ENCODE results near the gene LGALSL.

LGALSL gene

DNA sequence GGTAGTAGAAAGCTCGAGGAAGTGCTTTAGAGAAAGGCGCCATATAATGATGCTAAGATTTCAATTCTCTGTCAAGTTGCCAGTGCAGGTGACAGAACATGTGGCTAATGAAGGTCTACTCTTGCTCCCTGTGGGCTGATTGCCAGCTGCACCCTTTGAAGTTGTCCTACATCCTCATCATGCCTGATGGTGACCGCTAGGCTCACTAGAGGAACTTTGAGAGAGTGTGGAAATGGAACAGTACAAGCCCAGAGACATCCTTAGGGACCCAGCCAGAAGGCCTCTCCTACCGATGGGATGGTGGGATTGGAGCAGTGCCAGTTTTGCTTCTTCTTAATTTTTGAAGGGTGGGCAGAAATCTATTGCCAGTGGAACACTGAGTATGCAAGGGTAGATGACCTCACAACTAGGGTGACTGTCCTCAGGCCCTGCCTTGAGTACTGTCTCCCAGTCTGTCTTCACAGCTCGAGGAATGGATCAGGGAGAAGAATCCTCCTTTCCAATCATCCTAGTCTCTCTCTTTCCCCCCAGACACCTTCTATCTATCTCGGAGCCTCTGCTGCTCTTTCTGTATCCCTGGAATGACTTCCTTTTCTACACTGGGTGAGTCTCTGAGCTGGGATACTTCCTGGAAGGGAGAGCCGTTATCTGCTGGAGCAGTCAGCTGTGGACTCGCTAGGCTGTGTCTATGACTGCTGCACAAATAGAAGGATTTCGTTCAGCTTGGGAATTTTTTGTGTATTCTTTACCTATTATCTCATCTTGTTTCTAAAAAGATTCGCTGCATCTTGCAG, 33.5 kb downstream of the LGALSL start:
- no peak for DNase-seq (ENCODE audit: insufficient read length, low spot score)
- TF ChIP-seq POLR2AphosphoS5 (IDR thresholded peaks at IDR 0.05; ENCODE audit: low read depth, low read length) (no peak), POLR2A (IDR thresholded peaks at IDR 0.05; ENCODE audit: low read depth, low read length) (no peak)
- FAIRE-seq, result no peak

DNA sequence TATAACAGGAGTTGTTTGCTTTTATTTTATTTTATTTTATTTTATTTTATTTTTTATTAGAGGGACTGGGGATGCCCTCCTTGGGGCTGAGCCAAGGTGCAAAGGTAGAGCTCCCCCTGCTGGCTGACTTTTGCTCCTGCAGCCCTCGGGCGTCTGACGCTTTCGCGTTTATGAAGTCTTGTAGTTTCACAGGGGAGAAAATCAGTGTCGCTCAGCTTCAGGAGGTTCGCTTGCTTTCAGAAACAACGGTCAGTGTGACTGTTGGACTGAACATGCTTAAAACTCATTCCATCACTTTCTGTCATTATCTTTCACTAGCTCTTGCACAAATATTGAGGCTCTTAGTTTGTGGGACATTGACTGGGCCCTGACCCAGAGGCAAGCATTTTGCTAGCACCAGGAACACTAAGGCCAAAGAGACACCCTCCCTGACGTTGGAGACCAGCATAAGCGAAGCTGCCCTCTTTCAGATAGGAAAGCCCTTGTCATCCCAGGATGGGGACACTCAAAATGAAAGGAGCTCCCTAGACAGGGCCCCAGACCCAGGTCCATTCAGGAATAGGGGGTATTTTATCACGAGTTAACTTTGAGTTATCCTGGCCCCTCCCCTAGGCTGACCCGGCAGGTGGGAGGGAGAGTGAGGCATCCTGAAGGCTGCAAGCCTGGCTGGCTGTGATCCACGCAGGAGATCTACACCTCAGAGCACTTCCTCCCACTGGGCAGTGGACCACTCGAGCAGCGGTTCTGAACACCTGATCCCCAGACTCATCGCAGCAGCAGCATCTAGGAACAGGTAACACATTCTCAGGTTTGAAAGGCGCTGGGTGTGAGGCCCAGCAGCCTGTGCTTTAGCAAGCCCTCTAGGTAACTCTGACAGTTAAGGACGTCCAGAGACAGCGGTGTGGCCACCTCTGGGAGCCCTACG, 34.4 kb downstream of the LGALSL start:
- peak; percentile 44 for DNase-seq (ENCODE audit: insufficient read length, low spot score)
- peak; percentile 80 for FAIRE-seq
- TF ChIP-seq SPI1 (IDR thresholded peaks at IDR 0.05; ENCODE audit: low read depth, low read length) (no peak), TAF1 (IDR thresholded peaks at IDR 0.05; ENCODE audit: low read depth, low read length) (no peak), POLR2A (IDR thresholded peaks at IDR 0.05; ENCODE audit: low read depth, low read length) (no peak), POU2F2 (IDR thresholded peaks at IDR 0.05; ENCODE audit: low read depth, low read length) (no peak), PAX5 (IDR thresholded peaks at IDR 0.05; ENCODE audit: insufficient read depth, low read length, severe bottlenecking) (no peak), POLR2AphosphoS5 (IDR thresholded peaks at IDR 0.05; ENCODE audit: low read depth, low read length) (no peak)

DNA sequence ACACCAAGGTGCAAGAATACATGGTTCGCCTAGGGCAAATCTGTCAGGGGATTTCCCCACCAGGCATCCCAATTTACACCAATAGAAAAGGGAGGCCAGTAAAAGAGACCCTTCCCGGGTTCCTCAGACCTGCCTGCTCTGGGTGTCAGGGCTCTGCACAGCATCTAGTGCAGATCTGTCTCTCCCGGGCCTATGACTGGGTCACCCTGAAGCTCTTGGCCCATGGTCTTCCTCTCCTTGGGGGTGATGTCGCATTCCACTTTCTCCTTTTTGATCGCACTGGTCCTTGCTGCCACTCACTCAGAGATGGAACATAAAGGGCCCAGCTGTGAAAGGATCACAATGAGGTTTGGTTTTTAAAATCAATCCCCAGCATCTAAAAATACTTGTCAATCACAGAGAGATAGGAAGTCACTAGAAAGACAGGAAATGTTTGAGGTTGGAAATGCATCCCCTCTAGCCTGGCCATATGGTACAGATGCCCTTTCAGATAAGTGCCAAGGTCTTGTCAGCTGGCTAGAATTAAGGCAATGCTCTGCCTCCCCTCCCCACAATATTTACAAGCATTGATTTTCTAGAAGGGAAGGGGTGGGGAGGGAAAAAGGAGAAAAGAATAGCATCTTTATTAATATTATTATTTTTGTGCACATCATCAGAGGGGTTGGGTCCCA, 35.3 kb downstream of the LGALSL start:
- no peak for TF ChIP-seq POU2F2 (IDR thresholded peaks at IDR 0.05; ENCODE audit: low read depth, low read length)
- FAIRE-seq (no peak), DNase-seq (ENCODE audit: insufficient read length, low spot score) (no peak)

DNA sequence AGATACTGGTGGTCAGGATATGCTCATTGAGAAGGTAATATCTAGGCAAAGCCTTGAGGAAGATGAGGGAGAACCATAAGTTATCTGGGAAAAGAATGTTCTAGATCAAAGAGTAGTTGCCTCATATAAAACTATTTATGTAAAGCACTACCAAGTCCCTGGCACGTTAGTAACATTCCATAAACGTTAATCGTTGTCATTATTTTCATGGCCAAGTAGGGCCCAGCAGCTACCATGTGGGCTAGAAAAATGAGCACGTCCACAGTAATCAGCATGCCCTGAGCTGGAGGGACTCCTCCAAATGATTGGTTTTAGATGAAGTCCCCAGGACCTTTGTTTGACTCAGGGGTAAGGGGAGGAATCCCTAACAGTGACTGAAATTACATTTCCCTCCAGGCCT, 37.5 kb downstream of the LGALSL start:
- TF ChIP-seq POLR2A (IDR thresholded peaks at IDR 0.05; ENCODE audit: low read depth, low read length), result no peak
- no peak for TF ChIP-seq SPI1 (IDR thresholded peaks at IDR 0.05; ENCODE audit: low read depth, low read length)
- no peak for TF ChIP-seq TAF1 (IDR thresholded peaks at IDR 0.05; ENCODE audit: low read depth, low read length)
- FAIRE-seq (no peak), DNase-seq (ENCODE audit: insufficient read length, low spot score) (no peak)

DNA sequence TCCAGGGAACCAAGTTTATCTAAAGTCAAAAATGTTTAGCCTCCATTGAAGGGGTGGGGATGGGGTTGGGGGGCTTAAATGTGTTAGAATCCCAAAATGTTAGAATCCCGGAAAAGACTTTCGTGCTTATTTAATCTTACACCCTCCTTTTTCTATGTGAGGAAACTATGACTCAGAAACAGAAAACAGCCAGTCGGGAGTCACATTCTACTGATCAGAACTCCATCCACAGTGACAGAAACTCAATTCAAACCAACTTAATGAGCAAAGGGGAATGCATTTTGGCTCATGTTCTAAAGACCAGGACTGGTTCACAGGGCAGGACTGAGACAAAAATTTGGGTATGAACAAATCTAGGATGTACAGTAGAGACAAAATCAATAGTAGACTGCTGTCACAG, 38.3 kb downstream of the LGALSL start:
- FAIRE-seq (no peak), DNase-seq (ENCODE audit: insufficient read length, low spot score) (no peak)
- TF ChIP-seq POLR2AphosphoS5 (IDR thresholded peaks at IDR 0.05; ENCODE audit: low read depth, low read length) (no peak), PAX5 (IDR thresholded peaks at IDR 0.05; ENCODE audit: insufficient read depth, low read length, severe bottlenecking) (no peak), POU2F2 (IDR thresholded peaks at IDR 0.05; ENCODE audit: low read depth, low read length) (no peak)

DNA sequence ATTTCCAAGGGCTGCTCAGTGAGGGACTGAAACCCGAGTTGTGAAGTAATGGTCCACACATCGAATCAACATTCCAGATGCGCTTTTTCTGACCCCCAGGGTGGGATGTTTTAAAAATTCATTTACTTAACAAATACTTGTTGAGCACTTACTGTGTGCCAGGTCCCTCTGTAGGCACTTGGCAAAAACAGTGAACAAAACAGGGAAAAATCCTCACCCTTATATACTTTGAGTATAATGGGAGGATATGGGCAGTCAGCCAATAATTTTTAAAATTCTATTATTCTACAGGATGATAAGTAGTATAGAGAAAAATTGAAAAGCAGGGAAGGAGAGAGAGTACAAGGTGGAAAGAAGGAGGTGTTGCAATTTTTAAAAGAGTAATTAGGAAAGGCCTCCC, 38.9 kb downstream of the LGALSL start:
- DNase-seq (ENCODE audit: insufficient read length, low spot score) (no peak), FAIRE-seq (no peak)
- TF ChIP-seq PAX5 (IDR thresholded peaks at IDR 0.05; ENCODE audit: insufficient read depth, low read length, severe bottlenecking), result no peak
- no peak for TF ChIP-seq POLR2AphosphoS5 (IDR thresholded peaks at IDR 0.05; ENCODE audit: low read depth, low read length)
- no peak for TF ChIP-seq TAF1 (IDR thresholded peaks at IDR 0.05; ENCODE audit: low read depth, low read length)
- no peak for TF ChIP-seq POLR2A (IDR thresholded peaks at IDR 0.05; ENCODE audit: low read depth, low read length)
- no peak for TF ChIP-seq SPI1 (IDR thresholded peaks at IDR 0.05; ENCODE audit: low read depth, low read length)
- TF ChIP-seq POU2F2 (IDR thresholded peaks at IDR 0.05; ENCODE audit: low read depth, low read length), result no peak

DNA sequence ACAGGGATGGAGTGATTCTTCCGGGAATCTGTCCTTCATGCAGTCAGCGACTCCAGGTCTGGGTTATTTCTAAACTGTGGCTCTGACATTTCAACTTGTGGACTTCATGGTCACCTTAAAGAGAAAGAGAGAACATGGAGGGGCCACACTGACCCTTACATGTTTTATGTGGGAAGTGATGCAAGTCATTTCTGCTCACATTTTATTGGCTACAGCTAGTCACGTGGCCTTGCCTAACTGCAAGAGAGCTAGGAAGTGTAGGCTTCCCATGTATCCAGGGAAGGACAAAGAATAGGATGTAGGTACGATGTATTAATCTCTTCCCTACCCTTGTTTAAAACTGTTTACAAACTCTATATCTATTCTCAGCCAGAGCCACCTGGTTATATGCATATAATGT, 39.8 kb downstream of the LGALSL start:
- FAIRE-seq (no peak), DNase-seq (ENCODE audit: insufficient read length, low spot score) (no peak)
- TF ChIP-seq POLR2A (IDR thresholded peaks at IDR 0.05; ENCODE audit: low read depth, low read length) (no peak), POLR2AphosphoS5 (IDR thresholded peaks at IDR 0.05; ENCODE audit: low read depth, low read length) (no peak)

DNA sequence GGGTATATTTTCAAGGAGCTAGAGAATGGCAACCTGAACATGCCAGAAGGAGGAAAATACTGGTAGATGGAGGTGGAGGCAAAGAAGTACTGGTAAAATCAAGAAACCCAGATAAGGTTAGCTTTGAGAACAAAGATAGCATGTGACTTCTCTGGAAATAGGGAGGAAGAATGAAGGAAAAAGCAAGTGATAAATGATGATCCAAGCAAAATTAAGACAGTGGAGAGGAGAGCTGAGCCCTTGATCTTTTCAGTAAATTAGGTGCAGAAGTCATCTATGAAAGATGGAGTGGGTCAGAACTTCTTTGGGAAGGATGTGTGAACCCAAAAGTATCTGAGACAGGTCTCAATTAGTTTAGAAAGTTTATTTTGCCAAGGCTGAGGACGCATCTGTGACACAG, 44.5 kb downstream of the LGALSL start:
- TF ChIP-seq TAF1 (IDR thresholded peaks at IDR 0.05; ENCODE audit: low read depth, low read length) (no peak), POLR2A (IDR thresholded peaks at IDR 0.05; ENCODE audit: low read depth, low read length) (no peak), POU2F2 (IDR thresholded peaks at IDR 0.05; ENCODE audit: low read depth, low read length) (no peak), SPI1 (IDR thresholded peaks at IDR 0.05; ENCODE audit: low read depth, low read length) (no peak), PAX5 (IDR thresholded peaks at IDR 0.05; ENCODE audit: insufficient read depth, low read length, severe bottlenecking) (no peak), POLR2AphosphoS5 (IDR thresholded peaks at IDR 0.05; ENCODE audit: low read depth, low read length) (no peak)
- FAIRE-seq, result no peak
- DNase-seq (ENCODE audit: insufficient read length, low spot score), result no peak

DNA sequence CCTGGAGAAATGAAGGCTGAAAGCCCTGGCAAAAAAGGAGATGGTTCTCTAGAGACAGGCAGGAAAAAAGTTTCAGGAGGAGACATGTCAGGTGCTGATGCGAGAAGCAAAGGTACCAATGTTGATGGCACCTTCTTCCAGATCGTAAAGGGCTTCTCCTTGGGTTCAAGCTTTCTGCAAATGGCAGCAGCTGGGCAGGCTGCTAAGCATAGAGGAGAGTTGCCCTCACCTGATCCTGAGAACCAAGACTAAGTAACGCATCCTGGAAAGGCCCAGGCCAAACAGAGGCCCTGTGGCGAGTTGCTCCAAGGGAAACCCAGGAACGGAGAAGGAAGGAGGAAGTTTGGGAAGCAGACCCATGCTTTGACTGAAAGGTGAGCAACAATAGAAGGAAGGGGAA, 46.6 kb downstream of the LGALSL start:
- DNase-seq (ENCODE audit: insufficient read length, low spot score), result no peak
- FAIRE-seq, result no peak
- TF ChIP-seq POU2F2 (IDR thresholded peaks at IDR 0.05; ENCODE audit: low read depth, low read length), result no peak
- TF ChIP-seq TAF1 (IDR thresholded peaks at IDR 0.05; ENCODE audit: low read depth, low read length), result no peak
- no peak for TF ChIP-seq SPI1 (IDR thresholded peaks at IDR 0.05; ENCODE audit: low read depth, low read length)
- TF ChIP-seq PAX5 (IDR thresholded peaks at IDR 0.05; ENCODE audit: insufficient read depth, low read length, severe bottlenecking), result no peak
- TF ChIP-seq POLR2A (IDR thresholded peaks at IDR 0.05; ENCODE audit: low read depth, low read length), result no peak
- TF ChIP-seq POLR2AphosphoS5 (IDR thresholded peaks at IDR 0.05; ENCODE audit: low read depth, low read length), result no peak

DNA sequence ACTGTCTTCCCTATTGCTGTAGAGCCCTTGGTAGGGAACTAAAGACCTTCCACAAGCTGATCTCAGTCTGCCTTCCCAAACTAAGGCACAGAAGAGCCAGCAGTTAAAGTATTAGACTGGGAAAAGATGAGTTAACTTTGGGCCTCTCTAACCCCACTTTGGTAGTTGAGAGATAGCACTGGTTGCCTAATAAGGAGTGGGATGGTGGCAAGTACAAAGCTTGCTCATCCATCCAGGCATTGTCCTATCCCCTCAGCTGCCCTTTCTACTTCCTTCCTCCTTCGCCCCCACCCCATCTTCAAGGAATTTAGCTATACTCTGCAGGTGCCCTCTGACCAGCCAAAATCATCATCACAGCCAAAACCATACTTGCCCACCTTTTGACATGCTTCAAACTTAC, 48.0 kb downstream of the LGALSL start:
- DNase-seq (ENCODE audit: insufficient read length, low spot score), result no peak
- FAIRE-seq, result no peak
- TF ChIP-seq PAX5 (IDR thresholded peaks at IDR 0.05; ENCODE audit: insufficient read depth, low read length, severe bottlenecking) (no peak), POLR2A (IDR thresholded peaks at IDR 0.05; ENCODE audit: low read depth, low read length) (no peak), TAF1 (IDR thresholded peaks at IDR 0.05; ENCODE audit: low read depth, low read length) (no peak), SPI1 (IDR thresholded peaks at IDR 0.05; ENCODE audit: low read depth, low read length) (no peak), POLR2AphosphoS5 (IDR thresholded peaks at IDR 0.05; ENCODE audit: low read depth, low read length) (no peak), POU2F2 (IDR thresholded peaks at IDR 0.05; ENCODE audit: low read depth, low read length) (no peak)

Data from GM12891 (cell line).